GM21447 (cell line): Measurements from ENCODE around the gene PLA2G1B.
"Not testable (repeated sequence)": the region's sequence is repeated elsewhere in the genome, so short reads cannot be mapped to it uniquely, and the experiment has no call there.

Experiments
- ATAC-seq: cut with Tn5 transposase; IDR thresholded peaks from one replicate; pipeline ENCODE4 v1.9.1; 2021; ENCODE audit not compliant: unreplicated experiment

Gene PLA2G1B

DNA sequence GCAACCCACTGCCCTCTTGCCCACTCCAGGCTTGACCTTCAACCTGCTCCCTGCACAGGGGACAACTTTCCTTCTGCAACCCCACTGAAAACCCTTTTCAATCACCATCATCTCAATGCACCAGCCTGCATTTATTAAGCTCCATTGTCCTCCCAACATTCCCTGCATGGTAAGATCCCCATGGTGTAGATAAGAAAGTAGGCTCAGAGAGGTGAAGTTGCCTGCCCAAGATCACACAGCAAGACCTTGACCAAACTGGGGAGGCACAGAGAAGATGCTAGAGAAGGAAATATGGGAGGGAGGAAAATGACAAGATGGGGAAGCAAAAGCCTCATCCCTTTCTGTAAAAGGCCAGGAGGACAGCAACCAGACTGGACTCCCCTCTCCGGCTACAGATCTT, 31.5 kb upstream of the PLA2G1B start:
- ATAC-seq: no peak

DNA sequence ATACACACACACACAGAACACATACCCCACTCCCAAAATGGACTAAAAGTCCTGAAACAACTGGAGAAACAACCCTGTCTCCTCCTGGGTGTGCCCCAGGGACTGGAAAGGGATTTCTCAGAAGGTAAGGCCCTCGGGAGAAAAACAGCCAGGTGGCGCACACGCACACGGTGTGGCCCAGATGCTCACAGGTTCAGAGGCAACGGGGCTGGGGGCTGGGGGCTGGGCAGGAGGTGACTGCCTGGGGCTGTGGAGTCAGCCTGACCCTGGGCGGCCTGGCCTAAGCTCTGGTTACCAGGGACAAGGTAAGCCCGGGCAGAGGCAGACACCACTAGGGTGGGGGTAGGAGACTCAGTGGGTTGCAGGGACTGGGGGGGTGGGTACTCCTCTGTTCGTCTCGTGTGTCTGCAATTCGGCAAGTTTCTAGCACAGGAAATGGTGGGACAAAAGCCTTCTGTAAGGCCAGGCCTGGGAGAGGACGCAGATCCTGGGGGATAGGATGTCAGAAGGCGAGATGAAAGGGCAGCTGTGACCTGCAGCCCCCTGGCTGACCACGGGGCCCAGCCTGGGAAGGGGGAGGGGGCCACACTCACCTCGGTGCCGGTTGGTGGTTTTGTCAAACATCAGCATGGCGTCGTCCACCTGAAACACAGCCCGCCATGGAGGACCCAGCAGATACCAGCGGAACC, 31.0 kb upstream of the PLA2G1B start:
- ATAC-seq: no peak

DNA sequence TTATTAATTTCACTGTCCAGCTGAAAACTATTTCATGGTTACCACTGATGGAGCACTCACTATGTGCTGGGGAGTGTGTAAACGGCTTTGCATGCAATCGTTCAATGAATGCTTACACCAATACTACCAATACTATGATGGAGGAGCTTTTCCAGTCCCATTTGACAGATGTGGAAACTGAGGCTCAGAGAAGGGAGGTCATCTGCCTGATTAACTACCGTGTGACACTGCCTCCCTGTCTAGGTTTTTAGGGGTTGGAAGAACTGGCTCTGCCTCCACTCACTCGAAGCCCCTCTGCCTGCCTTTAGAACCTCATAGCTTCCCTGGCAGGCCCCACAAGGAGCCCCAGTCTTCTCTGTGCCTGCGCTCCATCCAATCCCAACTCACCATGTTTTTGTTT, 29.5 kb upstream of the PLA2G1B start:
- no peak for ATAC-seq

DNA sequence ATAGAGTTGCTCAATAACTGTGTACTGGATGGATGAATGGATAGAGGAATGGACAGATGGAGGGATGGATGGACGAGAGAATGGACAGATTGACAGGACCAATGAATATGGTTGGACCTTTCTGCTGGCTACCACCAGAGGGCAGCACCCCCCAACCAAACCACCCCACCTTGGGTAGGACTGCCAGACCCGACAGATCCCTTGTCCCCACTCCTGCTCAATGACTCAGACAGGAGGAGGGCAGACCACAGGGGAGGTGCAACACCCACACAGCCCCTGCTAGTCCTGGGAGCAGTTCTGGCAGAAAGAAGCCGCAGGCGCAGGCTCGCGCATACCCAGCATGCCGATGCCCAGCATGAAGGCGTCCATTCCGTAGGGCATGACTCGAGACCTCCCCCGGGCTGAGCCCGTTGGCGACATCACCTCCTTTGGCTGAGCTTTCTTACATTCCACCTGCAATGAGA, 29.0 kb upstream of the PLA2G1B start:
- no peak for ATAC-seq

DNA sequence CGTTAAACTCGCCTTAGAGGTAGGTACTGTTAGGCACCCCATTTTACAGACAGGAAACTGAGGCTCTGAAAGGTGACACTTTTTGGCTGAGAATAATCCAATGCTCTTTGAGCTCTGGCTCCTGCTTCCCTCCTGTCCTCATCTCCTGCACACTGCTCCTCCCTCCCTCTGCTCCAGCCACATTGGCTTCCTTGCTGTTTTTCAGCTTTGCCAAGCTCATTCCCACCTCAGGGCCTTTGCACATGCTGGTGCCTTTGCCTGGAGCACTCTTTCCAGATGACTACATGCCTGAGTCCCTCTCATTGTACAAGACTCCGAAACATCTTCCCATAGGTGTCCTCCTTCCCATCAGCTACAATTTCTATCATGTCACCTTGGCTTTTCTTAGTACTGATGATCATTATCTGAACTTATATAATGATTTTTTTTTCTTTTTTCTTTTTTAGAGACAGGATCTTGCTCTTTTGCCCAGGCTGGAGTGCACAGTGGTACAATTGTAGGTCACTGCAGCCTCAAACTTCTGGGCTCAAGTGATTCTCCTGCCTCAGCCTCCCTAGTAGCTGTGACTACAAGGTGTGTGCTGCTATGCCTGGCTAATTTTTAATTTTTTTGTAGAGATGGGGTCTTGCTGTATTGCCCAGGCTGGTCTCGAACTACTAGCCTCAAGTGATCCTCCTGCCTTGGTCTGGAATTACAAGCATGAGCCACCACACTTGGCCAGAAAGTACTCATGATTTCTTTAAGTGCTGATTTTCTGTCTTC, 26.2 kb upstream of the PLA2G1B start:
- no peak for ATAC-seq

DNA sequence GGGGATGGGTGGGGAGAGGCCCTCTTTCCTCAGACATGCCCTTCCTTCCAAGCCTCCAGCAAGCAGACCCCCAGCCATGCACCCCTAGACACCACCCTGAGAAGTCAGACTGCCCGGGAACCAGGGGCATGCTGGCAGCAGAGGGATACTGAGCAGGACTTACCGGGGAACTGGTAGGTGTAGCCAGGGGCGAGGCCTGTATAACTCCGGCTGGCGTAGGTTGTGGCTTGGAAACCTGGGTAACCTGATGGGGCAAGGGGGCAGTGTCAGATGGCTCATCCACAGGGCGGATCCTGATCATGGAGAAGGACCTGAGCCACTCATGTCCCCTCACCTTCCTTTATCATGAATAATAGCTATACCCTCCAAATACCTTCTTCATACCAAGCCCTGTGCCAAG, 25.6 kb upstream of the PLA2G1B start:
- ATAC-seq: no peak

DNA sequence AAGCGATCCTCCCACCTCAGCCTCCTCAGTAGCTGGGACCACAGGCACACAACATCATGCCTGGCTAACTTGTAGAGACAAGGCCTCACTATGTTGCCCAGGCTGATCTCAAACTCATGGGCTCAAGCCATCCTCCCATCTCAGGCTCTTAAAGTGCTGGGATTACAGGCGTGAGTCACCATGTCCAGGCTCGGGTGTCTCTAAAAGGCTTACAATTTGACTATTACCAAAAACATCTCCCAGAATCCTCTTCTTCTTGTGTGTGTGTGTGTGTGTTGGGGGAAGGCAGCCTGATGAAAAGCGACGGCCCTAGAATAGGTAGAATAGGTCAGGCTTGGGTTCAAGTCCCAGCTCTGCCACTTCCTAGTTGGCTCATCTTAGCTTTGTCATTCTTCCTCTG, 24.5 kb upstream of the PLA2G1B start:
- no peak for ATAC-seq

DNA sequence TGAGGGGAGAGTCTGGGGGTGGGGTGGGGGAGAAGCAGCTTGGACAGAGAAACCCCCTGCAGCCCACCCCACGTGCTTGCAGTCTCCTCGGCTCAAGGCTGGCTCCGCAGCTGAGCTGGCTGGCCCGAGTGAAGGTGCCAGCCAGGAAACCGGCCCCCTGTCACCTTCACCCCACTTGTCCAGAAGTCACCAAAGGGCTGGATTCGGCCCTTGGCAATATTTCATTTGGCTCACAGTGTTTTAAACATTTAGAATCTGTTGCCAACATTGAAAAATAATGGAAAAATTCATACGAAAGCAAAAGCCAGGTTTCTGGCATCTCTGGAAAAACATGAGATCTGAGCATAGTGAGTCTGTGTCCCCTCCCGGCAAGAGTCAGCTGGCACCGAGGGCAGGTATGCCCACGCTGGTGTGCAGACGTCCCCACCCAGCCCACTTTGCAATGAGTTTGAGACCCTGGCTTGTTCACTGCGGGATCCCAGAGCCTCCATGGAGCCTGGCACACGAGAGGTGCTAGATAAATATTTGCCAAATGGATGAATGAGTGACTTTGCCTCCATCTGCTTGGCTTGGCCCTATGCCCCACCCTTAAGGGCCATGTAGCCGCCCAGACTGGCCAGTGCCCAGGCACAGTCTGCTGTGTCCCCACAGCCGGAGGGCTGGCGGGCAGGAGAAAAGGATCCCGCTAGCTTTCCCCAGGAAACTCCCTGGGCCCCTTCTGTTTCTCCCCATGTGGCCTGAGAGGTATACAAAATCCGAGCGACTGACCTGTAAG, 23.2 kb upstream of the PLA2G1B start:
- no peak for ATAC-seq

DNA sequence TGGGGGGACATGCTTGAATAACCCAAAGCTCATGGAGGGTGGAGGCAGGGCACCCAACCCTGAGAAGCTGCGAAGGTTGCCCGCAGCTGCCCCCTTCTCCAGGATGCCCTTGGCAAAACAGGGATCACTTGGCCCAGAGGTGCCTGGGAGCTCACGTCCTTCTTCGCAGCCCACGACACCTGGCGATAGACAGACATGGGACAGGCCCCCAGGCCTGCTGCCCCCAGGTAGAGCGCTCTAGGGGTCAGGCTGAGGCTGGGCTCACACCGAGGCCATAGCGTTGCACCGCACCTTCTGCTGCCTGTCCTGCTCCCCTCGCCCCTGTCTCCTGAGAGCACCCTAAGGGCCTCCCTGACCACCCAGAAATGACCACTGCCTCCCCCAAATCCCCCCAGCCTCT, 20.2 kb upstream of the PLA2G1B start:
- ATAC-seq: no peak

DNA sequence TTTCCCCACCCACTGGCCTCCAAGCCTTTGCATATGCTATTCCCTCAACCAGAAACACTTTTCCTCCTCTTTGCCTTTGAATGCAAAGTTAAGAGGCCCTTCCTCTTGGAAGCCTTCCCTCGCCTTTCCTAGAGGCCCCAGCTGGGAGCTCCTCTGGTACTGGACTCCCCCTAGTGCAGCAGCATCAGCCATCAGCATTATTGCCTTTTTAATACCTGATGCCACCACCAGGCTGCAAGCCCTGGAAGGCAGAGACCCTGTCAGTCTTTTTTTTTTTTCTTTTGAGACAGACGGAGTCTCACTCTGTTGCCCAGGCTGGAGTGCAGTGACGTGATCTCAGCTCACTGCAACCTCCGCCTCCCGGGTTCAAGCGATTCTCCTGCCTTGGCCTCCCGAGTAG, 19.1 kb upstream of the PLA2G1B start:
- ATAC-seq: no peak

DNA sequence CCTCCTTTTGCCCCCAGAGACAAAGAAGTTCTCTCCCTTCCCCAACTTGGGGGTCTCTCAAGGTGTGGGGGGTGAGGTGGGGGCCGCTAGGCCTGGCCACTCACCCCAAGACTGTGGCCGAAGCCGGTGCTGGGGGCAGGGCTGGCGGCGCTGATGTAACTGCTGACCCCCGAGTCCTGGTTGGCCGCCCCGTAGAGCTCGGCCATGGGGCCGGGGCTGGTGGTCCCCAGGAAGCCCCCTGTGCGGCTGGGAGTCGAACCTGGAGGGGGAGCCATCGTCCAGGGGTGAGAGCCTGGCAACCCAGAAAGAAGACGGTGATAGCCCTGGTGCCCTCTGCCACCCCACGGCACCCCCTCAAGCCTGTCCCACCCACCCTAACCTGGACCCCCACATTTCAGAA, 18.5 kb upstream of the PLA2G1B start:
- ATAC-seq: no peak

DNA sequence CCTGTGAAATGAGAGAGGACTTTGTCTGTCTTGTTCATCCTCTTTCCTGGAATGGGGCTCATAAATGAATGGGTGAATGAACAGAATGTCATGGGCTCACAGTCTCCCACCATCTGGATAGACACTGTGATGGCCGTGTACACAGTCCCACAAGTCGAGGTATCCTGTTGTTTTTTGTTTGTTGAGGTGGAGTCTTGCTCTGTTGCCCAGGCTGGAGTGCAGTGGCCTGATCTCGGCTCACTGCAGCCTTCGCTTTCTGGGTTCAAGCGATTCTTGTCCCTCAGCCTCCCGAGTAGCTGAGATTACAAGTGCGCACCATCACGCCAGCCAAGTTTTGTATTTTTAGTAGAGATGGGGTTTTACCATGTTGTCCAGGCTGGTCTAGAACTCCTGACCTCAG, 16.1 kb upstream of the PLA2G1B start:
- ATAC-seq: no peak

DNA sequence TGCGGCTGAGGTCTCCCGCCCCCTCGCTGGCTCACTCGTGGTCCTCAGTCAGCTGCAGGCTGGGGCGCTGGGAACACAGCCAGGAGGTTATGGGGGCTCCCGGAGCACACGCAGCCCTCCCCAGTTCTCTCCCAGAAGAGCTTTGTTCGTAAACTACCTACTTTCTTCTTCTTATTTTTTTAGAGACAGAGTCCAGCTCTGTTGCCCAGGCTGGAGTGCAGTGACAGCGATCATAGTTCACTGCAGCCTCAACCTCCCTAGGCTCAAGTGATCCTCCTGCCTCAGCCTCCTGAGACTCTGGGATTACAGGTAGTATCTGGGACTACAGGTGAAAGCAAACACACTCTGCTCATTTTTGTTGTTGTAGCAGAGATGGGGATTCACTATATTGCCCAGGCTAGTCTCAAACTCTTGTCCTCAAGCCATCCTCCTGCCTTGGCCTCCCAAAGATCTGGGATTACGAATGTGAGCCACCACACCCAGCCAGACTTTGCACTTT, 15.5 kb upstream of the PLA2G1B start:
- ATAC-seq: no peak

DNA sequence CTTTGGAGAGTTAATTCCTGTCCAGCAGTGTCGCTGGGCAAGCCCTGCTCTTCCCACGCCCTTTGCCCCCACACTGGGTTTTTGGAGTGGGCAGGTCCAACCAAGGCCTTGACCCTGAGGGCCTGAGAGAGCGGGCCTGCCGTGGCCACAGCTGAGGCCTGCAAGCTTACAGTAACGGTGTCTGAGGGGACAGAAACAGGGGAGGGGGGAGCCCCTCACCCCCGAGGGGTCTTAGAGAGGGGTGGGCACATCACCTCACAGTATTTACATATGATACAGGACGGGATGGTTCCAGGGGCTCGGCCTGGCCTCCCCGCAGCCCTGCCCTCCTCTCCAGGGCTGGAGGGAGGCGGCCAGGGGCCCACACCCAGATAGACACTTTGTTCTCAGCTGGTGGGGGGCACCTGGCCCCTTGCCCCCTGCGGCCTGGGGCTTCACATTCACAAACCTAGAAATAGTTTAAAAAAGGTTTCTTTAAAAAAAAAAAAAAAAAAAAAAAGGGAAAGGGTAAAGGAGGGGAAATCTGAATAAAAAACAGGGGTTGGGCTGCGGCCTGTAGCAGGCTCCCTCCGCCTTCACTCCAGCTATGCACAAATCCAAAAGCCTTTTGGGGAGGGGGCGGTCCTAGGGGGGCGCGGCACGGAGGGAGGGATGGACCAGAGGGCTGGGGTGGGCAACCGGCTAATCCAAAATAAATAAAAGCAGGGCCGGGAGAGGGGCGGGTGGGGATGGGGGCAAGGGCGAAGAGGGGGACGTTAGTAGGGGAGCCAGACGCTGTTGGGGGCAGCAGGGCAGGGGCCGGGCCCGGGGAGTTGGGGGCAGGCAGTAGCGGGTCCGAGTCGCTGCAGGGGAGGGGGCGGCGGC, 14.8 kb upstream of the PLA2G1B start:
- ATAC-seq: no peak

DNA sequence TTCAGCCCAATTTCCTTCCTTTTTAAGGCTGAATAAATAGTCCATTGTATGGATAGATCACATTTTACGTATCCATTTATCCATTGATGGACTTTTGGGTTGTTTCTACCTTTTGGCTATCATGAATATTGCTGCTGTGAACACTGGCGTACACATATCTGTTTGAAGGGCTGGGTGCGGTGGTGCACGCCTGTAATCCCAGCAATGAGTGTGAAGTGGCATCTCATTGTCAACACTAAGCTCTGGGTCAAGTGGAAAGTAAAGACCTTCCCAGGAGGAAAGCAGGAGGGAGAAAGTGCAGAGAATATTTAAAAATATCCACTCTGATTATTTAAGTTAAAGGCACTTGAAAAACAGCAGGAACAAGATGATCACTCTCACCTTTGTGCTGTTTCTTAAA, 11.7 kb upstream of the PLA2G1B start:
- ATAC-seq: no peak

DNA sequence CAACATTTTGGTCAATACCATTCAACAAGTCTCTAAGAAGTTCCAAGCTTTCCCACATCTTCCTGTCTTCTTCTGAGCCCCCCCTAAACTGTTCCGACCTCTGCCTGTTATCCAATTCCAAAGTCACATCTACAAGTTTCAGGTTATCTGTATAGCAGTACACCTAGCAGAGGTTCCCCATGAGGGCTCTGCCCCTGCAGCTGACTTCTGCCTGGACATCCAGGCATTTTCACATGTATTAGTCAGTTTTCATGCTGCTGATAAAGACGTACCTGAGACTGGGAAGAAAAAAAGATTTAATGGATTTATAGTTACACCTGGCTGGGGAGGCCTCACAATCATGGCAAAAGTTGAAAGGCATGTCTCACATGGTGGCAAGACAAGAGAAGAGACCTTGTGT, 10.2 kb upstream of the PLA2G1B start:
- ATAC-seq: no peak

DNA sequence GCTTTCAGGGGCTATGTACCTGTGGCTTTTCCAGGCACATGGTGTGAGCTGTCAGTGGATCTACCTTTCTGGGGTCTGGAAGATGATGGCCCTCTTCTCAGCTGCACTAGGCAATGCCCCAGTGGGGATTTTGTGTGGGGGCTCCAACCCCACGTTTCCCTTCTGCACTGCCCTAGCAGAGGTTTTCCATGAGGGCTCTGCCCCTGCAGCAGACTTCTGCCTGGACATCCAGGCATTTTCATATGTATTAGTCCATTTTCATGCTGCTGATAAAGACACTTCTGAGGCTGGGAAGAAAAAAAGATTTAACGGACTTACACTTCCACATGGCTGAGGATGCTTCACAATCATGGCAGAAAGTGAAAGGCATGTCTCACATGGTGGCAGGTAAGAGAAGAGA, 8.8 kb upstream of the PLA2G1B start:
- not testable (repeated sequence) for ATAC-seq

DNA sequence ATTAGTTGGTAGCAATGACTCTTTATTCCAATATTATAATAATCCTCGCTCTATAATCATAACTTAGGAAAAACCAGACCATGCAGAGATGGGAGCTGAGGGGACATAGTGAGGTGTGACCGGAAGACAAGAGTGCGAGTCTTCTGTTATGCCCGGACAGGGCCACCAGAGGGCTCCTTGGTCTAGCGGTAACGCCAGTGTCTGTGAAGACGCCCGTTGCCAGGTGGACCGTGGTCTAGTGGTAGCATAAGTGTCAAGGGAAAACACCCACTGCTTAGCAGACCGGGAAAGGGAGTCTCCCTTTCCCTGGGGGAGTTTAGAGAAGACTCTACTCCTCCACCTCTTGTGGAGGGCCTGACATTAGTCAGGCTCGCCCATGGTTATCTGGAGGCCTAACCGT, 7.9 kb upstream of the PLA2G1B start:
- not testable (repeated sequence) for ATAC-seq

DNA sequence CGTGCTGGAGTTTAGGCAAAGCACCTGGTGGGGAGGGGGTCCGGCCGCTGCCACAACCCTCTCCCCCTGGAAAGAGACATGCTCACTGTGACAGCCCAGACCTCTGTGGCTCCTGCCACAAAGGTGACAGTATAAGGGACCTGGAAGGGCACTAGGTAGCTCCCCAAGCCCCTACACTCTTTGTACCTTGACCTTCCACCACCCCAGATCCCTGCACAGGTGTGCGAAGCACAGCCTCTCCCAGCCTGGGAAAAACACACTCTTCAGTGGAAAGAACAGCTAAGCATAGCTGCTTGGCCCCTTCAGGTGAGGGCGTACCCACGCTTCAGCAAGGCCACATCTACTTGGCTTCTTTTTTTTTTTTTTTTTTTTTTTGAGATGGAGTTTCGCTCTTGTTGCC, 4.9 kb upstream of the PLA2G1B start:
- no peak for ATAC-seq

DNA sequence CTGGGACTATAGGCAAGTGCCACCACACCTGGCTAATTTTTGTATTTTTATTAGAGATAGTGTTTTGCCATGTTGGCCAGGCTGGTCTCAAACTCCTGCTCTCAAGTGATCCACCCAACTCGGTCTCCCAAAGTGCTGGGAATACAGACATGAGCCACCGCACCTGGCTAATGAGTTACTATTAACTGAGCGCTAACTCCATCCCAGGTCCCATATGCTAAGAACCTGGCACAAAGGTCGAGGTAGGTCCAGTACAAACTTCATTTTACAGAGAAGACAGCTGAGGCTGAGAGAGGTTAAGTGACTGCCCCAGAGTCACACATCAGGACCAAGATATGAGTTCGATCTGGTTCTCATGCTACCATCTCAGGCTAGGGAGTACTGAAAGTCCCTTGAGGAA, 4.5 kb upstream of the PLA2G1B start:
- ATAC-seq: no peak

DNA sequence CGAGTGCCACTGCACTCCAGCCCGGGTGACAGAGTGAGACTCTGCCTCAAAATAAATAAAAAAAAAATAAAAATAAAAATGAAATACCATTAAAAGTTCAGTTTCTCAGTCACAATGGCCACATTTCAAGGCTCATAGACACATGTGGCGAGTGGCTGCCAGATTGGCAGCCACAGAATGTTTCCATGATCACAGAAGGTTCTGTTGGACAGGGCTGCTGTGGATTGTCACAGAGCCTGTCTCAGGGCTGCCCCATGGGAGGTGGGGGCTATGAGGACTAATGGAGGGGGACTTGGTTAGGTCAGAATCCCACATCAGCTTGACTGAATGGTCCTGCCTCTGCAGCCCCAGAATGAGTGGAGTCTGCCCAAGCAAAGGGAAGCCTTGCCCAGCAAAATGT, 3.8 kb upstream of the PLA2G1B start:
- ATAC-seq: no peak
